WI38 (cell line): ENCODE data around the gene CAMTA2.

Source experiments
- H3K4me3 ChIP-seq: 2 replicates; pipeline ENCODE4 v1.5.1; 2011; ENCODE audit warnings: low read depth, mild to moderate bottlenecking, control low read depth, low read length
- CTCF ChIP-seq: IDR thresholded peaks from 2 replicates; pipeline ENCODE4 v1.5.1; 2012; ENCODE audit warnings: low read depth, mild to moderate bottlenecking, control low read depth, low read length

Gene CAMTA2

GRCh38 chr17:4967539-4968485 lies 19.7 kb downstream of the CAMTA2 start, which contains the start of gene SPAG7:
Gene SPAG7 (minus strand): TSS chr17:4967817. CDS start chr17:4967804, 13 bp downstream.
- TF ChIP-seq CTCF, result no peak
- peak within 1 kb of the TSS; percentile 78 for H3K4me3 ChIP-seq

DNA sequence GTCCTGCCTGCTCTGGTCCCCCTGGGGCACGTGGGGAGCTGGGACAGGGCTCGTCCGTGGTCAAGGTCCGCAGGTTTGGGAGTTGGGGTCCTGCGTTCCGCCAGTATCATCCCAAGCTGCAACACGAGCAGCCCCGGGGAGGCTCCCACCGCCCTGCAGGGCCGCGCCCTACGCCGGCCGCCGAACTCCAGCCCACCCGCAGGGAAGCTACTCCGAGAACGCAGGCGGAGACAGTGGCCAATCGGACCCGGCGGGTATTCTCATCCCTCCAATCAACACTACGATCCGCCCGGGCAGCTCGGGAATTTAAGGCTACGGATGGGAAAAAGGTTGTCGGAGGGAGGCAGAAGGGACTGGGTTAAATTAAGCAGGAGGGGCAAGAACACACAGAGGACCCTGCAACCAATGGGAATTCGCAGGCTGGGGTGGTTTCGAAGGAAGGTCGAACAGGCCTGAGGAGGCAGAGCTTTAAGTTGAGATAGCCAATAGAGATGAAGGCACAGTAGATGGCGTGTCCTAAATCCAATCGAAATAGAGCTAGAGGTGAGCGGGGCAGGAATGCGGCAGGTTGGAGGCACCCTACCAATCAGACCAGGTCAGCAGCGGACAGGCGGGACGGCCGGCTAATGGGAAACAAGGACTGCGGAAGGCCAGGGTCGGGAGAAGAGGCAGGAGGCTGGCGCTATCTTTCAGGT lies 20.5 kb downstream of the CAMTA2 start:
- no peak for TF ChIP-seq CTCF
- peak overlapping the region; percentile 78 for H3K4me3 ChIP-seq

GRCh38 chr17:4965311-4965986 lies 22.0 kb downstream of the CAMTA2 start:
- no peak overlapping the region for H3K4me3 ChIP-seq
- TF ChIP-seq CTCF, result no peak

DNA sequence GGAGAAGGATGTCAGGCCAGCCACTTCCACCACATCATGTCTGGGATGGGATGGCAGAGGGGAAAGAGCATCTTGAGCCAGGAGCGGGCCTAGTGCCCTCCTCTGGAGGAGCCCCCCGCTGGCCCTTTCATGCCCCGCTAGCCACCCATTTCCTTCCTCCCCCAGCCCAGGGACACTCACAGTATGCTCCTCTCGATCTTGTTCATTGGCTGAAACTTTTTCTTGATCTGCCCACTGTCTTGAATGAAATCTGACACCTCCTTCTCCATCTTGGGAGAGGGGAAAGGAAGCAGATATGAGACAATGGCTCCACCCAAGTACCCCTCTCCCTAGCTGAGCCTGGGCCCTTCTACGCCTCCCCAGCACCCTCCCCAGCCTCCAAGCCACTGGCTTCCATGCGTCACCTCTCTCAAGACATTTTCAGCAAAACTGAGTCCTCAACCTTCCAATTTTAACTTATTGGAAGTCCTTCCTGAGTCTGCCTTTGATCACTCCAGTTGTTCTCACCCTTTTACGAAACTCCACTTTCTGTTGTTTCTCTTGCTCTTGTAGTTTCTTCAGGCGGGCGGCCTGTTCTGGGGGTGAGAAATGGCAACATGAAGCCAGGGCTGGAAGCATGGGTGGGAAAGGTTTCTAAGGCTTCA lies 27.1 kb downstream of the CAMTA2 start:
- no peak for TF ChIP-seq CTCF
- H3K4me3 ChIP-seq, result no peak overlapping the region

- no peak overlapping the region for H3K4me3 ChIP-seq
- no peak for TF ChIP-seq CTCF
Measured at GRCh38 chr17:4959261-4959965, 28.1 kb downstream of the CAMTA2 start.

DNA sequence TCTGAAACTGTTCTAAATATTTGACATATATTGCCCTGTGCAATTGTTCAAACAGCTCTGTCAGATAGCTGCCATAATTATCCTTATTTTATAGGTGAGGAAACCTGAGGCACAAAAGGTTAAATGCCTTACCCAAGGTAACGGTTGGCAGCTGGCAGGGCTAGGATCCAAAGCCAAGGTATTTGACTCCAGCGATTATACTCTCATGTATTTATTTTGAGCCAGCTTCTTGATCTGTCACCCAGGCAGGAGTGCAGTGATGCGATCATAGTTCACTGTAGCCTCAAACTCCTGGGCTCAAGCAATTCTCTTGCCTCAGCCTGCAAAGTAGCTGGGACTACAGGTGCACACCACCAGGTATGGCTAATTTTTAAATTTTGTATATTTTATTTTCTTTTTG lies 29.4 kb downstream of the CAMTA2 start:
- TF ChIP-seq CTCF, result no peak
- no peak overlapping the region for H3K4me3 ChIP-seq
